Nephron progenitor cell (in vitro differentiated cells): ENCODE data around the gene DOCK3.
"Not testable (repeated sequence)": the region's sequence is repeated elsewhere in the genome, so short reads cannot be mapped to it uniquely, and the experiment has no call there.

Experiments used
- DNase-seq: peaks from one replicate; pipeline ENCODE4 v3.0.0; 2021
- H3K27ac Mint-ChIP-seq: 2 replicates; pipeline ENCODE4 v1.8.0; 2021; ENCODE audit warnings: mild to moderate bottlenecking, moderate library complexity, mixed read lengths
- H3K27me3 Mint-ChIP-seq: 2 replicates; pipeline ENCODE4 v1.8.0; 2021; ENCODE audit warnings: mild to moderate bottlenecking, low read depth, mixed read lengths; ENCODE audit not compliant: poor library complexity
- H3K36me3 Mint-ChIP-seq: 2 replicates; pipeline ENCODE4 v1.8.0; 2021; ENCODE audit warnings: low read depth, mixed read lengths
- H3K4me1 Mint-ChIP-seq: 2 replicates; pipeline ENCODE4 v1.8.0; 2021; ENCODE audit warnings: mixed read lengths
- H3K4me3 Mint-ChIP-seq: 2 replicates; pipeline ENCODE4 v1.8.0; 2021; ENCODE audit warnings: mild to moderate bottlenecking, moderate library complexity, mixed read lengths
- H3K9me3 Mint-ChIP-seq: 2 replicates; pipeline ENCODE4 v1.8.0; 2021; ENCODE audit warnings: mild to moderate bottlenecking, moderate library complexity, mixed read lengths
- TF ChIP-seq, protein P1 (sequence below): fragments of 200-600 bp; sonication (generic); IDR thresholded peaks from 2 replicates; pipeline ENCODE4 v1.5.0; 2021; ENCODE audit warnings: antibody characterized with exemption

The DOCK3 gene

DNA sequence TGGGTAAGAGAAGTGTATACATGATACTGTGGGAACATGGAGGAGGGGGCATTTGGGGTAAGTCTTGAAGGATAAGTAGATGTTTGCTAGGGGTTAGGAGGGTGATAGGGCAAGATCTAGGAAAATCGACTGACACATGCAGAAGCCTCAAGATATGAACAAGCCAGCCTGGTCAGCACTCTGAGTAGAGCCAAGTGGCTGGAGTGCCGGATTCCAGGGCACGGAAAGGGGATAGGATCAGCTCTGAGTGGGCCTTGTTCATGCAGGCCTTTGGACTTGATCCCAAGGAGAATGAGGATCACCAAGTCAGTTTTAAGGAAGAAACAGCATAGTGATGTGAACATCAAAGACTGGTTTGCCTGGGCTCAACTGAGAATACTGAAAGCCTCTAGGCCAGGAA, 686.1 kb downstream of the DOCK3 start:
- DNase-seq: no peak
- Mint-ChIP-seq H3K27ac (no peak overlapping the region), H3K27me3 (peaks cover 10% of the 10 kb centered on the region), H3K4me3 (no peak overlapping the region), H3K4me1 (no peaks in the 10 kb centered on the region), H3K36me3 (no peaks in the 10 kb centered on the region), H3K9me3 (peaks cover 13% of the 10 kb centered on the region)
- TF ChIP-seq, protein P1, sequence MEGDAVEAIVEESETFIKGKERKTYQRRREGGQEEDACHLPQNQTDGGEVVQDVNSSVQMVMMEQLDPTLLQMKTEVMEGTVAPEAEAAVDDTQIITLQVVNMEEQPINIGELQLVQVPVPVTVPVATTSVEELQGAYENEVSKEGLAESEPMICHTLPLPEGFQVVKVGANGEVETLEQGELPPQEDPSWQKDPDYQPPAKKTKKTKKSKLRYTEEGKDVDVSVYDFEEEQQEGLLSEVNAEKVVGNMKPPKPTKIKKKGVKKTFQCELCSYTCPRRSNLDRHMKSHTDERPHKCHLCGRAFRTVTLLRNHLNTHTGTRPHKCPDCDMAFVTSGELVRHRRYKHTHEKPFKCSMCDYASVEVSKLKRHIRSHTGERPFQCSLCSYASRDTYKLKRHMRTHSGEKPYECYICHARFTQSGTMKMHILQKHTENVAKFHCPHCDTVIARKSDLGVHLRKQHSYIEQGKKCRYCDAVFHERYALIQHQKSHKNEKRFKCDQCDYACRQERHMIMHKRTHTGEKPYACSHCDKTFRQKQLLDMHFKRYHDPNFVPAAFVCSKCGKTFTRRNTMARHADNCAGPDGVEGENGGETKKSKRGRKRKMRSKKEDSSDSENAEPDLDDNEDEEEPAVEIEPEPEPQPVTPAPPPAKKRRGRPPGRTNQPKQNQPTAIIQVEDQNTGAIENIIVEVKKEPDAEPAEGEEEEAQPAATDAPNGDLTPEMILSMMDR: no peak

DNA sequence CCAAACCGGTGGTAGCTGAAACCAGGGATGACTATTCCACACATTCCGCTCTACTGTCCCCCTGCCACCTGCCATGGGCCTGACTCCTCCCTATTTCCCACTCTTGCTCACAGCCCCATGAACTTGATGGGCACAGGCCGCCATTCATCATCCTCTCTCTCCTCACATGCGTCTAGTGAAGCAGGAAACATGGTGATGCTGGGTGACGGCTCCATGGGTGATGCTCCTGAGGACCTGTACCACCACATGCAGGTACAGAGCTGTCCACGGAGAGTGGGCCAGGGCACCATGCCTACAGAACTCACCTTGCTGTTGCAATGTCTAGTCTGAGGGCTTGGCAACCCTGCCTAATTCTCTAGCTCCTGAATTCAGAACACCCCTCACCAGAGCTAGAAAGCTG, 687.0 kb downstream of the DOCK3 start:
- H3K4me3 Mint-ChIP-seq: no peak overlapping the region
- H3K27ac Mint-ChIP-seq: no peak overlapping the region
- H3K27me3 Mint-ChIP-seq: peaks cover 10% of the 10 kb centered on the region
- peaks cover 23% of the 10 kb centered on the region for H3K9me3 Mint-ChIP-seq
- no peaks in the 10 kb centered on the region for H3K36me3 Mint-ChIP-seq
- TF ChIP-seq, protein P1: no peak
- no peak for DNase-seq
- H3K4me1 Mint-ChIP-seq: no peaks in the 10 kb centered on the region

DNA sequence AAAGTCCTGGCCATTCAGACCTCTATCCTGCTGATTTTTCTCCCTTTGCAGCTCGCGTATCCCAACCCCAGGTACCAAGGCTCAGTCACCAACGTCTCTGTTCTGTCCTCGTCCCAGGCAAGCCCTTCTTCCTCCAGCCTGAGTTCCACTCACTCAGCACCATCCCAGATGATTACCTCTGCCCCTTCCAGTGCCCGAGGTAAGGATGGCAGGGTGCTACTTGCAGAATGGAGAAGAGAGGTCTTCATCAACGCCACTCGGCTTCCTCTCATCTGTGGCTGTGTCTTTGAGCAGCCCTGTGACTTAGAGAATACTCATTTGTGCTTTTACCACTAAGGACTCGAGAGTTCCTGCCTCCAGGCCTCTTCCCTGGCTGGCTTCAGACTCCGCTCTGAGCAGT, 687.7 kb downstream of the DOCK3 start:
- no peak overlapping the region for H3K4me3 Mint-ChIP-seq
- H3K27me3 Mint-ChIP-seq: peaks cover 10% of the 10 kb centered on the region
- peaks cover 30% of the 10 kb centered on the region for H3K9me3 Mint-ChIP-seq
- TF ChIP-seq, protein P1: no peak
- no peak overlapping the region for H3K27ac Mint-ChIP-seq
- H3K36me3 Mint-ChIP-seq: no peaks in the 10 kb centered on the region
- DNase-seq: no peak
- H3K4me1 Mint-ChIP-seq: no peaks in the 10 kb centered on the region

DNA sequence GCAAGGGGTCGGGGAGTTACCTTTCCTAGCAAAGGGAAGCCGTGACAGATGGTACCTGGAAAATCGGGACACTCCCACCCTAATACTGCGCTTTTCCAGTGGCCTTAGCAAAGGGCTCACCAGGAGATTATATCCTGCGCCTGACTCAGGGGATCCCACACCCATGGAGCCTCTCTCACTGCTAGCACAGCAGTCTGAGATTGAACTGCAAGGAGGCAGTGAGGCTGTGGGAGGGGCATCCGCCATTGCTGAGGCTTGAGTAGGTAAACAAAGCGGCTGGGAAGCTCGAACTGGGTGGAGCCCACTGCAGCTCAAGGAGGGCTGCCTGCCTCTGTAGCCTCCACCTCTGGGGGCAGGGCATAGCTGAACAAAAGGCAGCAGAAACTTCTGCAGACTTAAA, 693.5 kb downstream of the DOCK3 start:
- H3K36me3 Mint-ChIP-seq, H3K4me1 Mint-ChIP-seq, H3K4me3 Mint-ChIP-seq, DNase-seq, H3K27me3 Mint-ChIP-seq, H3K27ac Mint-ChIP-seq: not testable (repeated sequence)
- H3K9me3 Mint-ChIP-seq: peaks cover 34% of the 10 kb centered on the region

DNA sequence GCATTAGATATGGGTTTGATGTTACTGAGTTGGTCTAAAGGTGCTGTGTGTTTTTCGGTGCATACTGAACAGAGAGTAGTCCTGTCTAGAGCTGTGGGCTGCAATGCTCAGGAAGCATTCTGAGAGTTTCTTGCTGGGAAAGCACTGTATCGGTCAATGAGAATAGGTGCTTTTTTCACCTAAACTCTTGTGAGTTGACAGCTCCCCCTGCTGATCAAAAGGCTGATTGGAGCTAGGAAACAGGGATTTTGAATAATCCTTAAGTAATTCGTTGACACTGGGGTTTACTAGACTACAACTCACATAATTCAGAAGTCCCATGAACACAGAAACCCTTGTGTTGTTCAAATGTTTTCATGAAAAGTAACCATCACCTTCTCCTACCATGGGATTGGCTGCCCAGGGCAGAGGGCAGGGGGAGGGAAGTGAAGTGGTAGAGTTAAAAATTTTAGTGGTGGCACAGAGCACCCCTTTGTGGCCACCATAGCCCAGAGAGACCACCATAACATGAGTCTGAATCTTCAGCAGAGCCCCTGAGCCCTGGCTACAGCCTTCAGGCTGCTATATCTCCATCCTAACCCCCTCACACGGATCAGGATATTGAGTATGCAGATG, 697.3 kb downstream of the DOCK3 start:
- H3K4me1 Mint-ChIP-seq: no peaks in the 10 kb centered on the region
- peaks cover 7% of the 10 kb centered on the region for H3K27me3 Mint-ChIP-seq
- DNase-seq: peak; percentile 64
- H3K9me3 Mint-ChIP-seq: peaks cover 11% of the 10 kb centered on the region
- TF ChIP-seq, protein P1: peak; percentile 73
- H3K36me3 Mint-ChIP-seq: peaks cover 3% of the 10 kb centered on the region
- H3K27ac Mint-ChIP-seq: no peak overlapping the region
- H3K4me3 Mint-ChIP-seq: no peak overlapping the region

DNA sequence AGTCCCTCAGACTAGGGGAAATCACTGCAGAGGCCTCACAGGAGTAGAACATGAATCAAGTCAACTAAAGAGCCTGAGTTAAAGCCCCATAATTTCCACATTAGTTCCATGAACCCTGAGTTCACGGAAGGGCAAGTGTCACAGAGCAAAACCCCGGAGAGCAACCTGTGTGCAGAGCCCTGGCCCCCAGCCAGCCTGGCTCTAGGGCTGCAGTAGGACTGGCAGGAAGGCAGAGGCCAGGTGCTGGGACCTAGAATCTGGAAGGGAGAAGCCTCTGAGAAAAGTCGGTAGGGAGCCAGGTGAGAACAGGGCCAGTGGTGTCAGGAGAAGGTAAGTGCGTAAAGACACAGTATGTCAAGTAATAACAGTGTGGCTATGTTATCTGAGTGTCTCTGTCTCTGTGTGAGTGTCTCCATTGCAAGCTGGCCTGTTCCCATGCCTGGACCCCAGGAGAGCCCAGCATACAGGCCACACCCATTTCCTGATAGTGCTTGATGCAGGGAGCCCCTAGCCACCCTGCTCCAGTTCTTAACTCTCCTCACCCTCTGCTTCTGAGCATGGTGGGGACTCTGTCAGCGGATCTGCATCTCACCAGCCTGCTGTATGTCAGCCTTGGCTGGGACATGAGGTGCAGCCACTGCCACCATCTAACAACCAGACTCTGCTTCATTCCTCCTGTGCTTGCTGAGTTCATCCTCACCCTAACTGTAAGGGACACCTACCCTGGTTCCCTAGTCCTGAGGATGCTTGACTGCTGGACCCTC, 699.1 kb downstream of the DOCK3 start:
- Mint-ChIP-seq H3K36me3 (no peaks in the 10 kb centered on the region), H3K27me3 (peaks cover 7% of the 10 kb centered on the region), H3K27ac (peak overlapping the region; percentile 69), H3K4me1 (no peaks in the 10 kb centered on the region), H3K4me3 (no peak overlapping the region), H3K9me3 (no peaks in the 10 kb centered on the region)
- DNase-seq: no peak
- TF ChIP-seq, protein P1: no peak
